ENCODE results near the gene PTCH2. TPM values are rescaled to one million over a fixed set of nuclear protein-coding genes. Genes with fewer than 3 reads are reported as not detected.

Gene PTCH2
- total RNA-seq, 2 donors from 2014 or later: 0.26 to 0.99 TPM

DNA sequence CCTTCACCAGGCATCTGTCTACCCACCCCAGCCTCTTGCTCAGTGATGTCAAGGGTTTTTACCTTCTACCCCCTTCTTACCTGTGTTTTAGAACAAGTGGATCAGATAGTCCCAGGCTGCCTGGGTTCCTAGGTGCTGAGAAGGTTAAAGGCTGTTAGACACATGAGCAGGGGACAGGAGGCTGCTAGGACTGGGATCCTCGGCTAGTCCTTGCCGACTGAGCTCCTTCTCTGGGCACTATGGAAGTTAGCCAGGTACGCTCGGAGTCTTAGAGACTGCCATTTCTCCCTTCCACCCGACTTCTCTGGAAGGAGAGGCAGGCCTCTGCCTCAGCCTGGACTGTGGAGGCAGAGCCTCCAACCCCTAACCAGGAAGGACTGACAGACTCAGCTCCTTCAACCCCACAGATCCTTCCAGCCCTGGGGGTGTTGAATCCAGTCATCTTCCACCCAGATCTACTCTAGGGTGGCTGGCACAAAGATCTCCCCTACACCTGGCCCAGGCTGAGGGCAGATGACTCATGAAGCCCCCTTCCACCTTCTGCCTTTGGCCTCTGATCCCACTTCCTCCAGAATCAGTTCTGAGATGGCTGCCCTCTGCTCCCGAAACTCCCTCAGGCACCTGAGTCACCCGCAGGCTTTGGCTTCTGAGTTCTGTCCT, 36.2 kb downstream of the PTCH2 start, which contains the start of gene DYNLT4:
Gene DYNLT4 (minus strand): TSS at position 648 of the 660 bp plus-strand sequence. CDS start 683 bp downstream, outside the sequence.
- no peak within 1 kb of the TSS for H3K4me3 ChIP-seq
- DNase-seq: peak in 2 of 4 donors; percentile 20 to 40
- peaks cover 70% of the 10 kb centered on the region for H3K4me1 ChIP-seq
- peak within 1 kb of the TSS; percentile 91 to 99 (median 98) for H3K27ac ChIP-seq
- intact Hi-C loops (cut with DNase I): no loop called here
- peak; percentile 0 for ATAC-seq
- H3K36me3 ChIP-seq (replicated peaks in 1 of 2; ENCODE audit: insufficient read depth in 1 of 2, low read depth in 2 of 2): no peaks in the 10 kb centered on the region
- 25 to 37% methylated on average over 4 to 7 of the region's 7 CpGs for WGBS, 2 donors
- no peaks in the 10 kb centered on the region for H3K9me3 ChIP-seq
- no peaks in the 10 kb centered on the region for H3K27me3 ChIP-seq
- TF ChIP-seq POLR2A (IDR thresholded peaks at IDR 0.05): peak; percentile 93 to 99 (median 97)
- TF ChIP-seq, protein P1, sequence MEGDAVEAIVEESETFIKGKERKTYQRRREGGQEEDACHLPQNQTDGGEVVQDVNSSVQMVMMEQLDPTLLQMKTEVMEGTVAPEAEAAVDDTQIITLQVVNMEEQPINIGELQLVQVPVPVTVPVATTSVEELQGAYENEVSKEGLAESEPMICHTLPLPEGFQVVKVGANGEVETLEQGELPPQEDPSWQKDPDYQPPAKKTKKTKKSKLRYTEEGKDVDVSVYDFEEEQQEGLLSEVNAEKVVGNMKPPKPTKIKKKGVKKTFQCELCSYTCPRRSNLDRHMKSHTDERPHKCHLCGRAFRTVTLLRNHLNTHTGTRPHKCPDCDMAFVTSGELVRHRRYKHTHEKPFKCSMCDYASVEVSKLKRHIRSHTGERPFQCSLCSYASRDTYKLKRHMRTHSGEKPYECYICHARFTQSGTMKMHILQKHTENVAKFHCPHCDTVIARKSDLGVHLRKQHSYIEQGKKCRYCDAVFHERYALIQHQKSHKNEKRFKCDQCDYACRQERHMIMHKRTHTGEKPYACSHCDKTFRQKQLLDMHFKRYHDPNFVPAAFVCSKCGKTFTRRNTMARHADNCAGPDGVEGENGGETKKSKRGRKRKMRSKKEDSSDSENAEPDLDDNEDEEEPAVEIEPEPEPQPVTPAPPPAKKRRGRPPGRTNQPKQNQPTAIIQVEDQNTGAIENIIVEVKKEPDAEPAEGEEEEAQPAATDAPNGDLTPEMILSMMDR (IDR thresholded peaks at IDR 0.05): no peak

DNA sequence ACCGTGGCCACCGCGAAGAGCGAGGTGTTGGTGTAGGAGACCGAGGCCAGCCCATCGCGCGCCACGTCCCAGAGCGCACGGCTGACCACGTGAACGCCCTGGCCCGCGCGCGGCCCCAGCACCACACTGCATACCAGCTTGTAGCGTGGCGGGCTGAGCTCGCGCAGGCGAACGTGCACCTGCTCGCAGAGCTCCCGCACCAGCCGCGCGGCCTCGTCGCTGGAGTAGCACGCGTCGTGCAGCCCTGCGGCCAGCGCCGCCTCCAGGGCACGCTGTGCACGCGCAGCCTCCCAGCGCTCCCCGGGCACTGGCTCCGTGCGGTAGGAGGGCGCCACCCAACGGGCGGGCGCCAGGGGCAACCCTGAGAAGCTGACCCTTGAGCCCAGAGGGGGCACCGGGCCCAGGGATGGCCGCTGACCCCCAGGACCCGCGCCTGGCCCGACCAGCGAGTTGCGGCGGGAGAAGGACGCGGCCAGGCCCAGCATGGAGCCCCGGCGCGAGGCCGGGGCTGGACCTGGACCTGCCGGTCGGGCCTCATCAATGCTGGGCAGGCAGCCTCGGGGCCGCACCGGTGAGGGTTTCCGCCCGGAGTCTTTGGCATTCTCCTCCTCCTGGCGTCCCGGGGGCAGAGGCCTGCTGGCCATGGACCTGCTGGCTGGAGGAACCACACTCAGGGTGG, 36.9 kb downstream of the PTCH2 start:
- ATAC-seq (no peak), DNase-seq (peak in 1 of 4 donors; percentile 2)
- no peaks in the 10 kb centered on the region for H3K9me3 ChIP-seq
- 91 to 97% methylated on average over 17 to 48 of the region's 70 CpGs for WGBS, 2 donors
- H3K36me3 ChIP-seq (replicated peaks in 1 of 2; ENCODE audit: insufficient read depth in 1 of 2, low read depth in 2 of 2): no peaks in the 10 kb centered on the region
- H3K27me3 ChIP-seq: no peaks in the 10 kb centered on the region
- peak overlapping the region; percentile 91 to 99 (median 98) for H3K27ac ChIP-seq
- TF ChIP-seq, protein P1 (IDR thresholded peaks at IDR 0.05): no peak
- TF ChIP-seq POLR2A (IDR thresholded peaks at IDR 0.05): no peak
- peaks cover 77% of the 10 kb centered on the region for H3K4me1 ChIP-seq
- intact Hi-C loops (cut with DNase I): no loop called here
- no peak overlapping the region for H3K4me3 ChIP-seq

DNA sequence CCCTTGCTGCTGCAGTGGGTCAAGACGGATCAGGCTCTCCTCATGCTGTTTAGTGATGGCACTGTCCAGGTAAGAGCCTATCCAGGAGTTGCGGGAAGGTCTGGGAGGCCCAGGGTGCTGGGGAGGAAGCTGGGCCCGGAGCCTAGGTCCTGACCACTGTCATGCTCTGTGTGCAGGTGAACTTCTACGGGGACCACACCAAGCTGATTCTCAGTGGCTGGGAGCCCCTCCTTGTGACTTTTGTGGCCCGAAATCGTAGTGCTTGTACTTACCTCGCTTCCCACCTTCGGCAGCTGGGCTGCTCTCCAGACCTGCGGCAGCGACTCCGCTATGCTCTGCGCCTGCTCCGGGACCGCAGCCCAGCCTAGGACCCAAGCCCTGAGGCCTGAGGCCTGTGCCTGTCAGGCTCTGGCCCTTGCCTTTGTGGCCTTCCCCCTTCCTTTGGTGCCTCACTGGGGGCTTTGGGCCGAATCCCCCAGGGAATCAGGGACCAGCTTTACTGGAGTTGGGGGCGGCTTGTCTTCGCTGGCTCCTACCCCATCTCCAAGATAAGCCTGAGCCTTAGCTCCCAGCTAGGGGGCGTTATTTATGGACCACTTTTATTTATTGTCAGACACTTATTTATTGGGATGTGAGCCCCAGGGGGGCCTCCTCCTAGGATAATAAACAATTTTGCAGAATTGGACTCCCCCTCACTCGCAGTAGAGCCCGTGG, 37.6 kb downstream of the PTCH2 start:
- Histone ChIP-seq H3K4me1 (peaks cover 79% of the 10 kb centered on the region), H3K27ac (peak overlapping the region; percentile 91 to 99 (median 98)), H3K9me3 (no peaks in the 10 kb centered on the region), H3K27me3 (no peaks in the 10 kb centered on the region), H3K36me3 (replicated peaks in 1 of 2; ENCODE audit: insufficient read depth in 1 of 2, low read depth in 2 of 2) (no peaks in the 10 kb centered on the region), H3K4me3 (no peak overlapping the region)
- intact Hi-C loops (cut with DNase I): no loop called here
- DNase-seq (no peak), ATAC-seq (no peak)
- TF ChIP-seq POLR2A (IDR thresholded peaks at IDR 0.05): no peak
- TF ChIP-seq, protein P1 (IDR thresholded peaks at IDR 0.05): no peak
- 87 to 93% methylated on average over 7 to 20 of the region's 20 CpGs for WGBS, 2 donors

DNA sequence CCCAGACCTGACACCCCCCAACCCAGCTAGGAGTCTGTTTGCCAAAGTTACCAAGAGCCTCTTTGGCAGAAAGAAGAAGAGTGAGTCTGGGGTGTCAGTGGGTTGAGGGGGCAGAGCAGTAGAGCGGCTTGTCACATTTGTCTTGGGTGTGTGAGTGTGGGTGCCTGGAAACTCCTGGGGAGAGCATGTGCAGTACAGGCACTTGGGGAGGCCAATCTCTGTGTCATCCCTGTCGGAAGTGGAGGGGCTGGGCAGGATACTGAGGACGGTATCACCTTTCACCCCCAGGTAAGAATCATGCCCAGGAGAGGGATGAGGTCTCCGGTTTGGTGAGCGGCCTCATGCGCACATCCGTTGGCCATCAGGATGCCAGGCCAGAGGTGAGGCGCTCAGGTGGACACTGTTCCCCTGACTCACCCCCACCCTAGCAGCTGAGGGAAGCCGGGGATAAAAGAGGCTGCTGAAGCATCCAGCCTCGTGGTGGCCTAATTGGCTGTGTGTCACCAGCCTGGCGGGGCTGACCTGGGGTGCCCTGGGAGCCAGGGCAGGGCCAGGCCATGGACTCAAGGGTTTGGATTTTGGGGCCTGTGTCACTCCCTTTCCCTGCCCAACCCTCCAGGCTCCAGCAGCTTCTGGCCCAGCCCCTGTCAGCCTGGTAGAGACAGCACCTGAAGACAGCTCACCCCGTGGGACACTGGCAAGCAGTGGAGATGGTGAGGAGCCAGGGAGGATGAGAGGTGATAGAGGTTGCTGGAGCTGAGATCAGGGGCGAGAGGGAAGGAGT, 39.5 kb downstream of the PTCH2 start:
- no peak overlapping the region for H3K27ac ChIP-seq
- DNase-seq (no peak), ATAC-seq (no peak)
- no peaks in the 10 kb centered on the region for H3K36me3 ChIP-seq (replicated peaks in 1 of 2; ENCODE audit: insufficient read depth in 1 of 2, low read depth in 2 of 2)
- TF ChIP-seq POLR2A (IDR thresholded peaks at IDR 0.05): no peak
- TF ChIP-seq, protein P1 (IDR thresholded peaks at IDR 0.05): no peak
- no peak overlapping the region for H3K4me3 ChIP-seq
- no peaks in the 10 kb centered on the region for H3K27me3 ChIP-seq
- 90% methylated on average over 13 of the region's 13 CpGs for WGBS, 2 donors
- intact Hi-C loops (cut with DNase I): no loop called here
- no peaks in the 10 kb centered on the region for H3K9me3 ChIP-seq
- H3K4me1 ChIP-seq: peaks cover 70% of the 10 kb centered on the region
